ENCODE results near the gene P2RX5. TPM values are rescaled to one million over a fixed set of nuclear protein-coding genes. Genes with fewer than 3 reads are reported as not detected.
"Not testable (repeated sequence)": the region's sequence is repeated elsewhere in the genome, so short reads cannot be mapped to it uniquely, and the experiment has no call there.

The P2RX5 gene
- total RNA-seq, 1 donor from 2014 or later = 0.20 TPM

GRCh38 chr17:3712811-3713463 is 17.0 kb upstream of the P2RX5 start:
- no peak for DNase-seq (ENCODE audit: low read depth in 2 of 2)

GRCh38 chr17:3710951-3711383 is 15.0 kb upstream of the P2RX5 start:
- peak; percentile 37 to 86 for DNase-seq (ENCODE audit: low read depth in 2 of 2)

- no peak for DNase-seq (ENCODE audit: low read depth in 2 of 2)
These were observed 12.4 kb upstream of the P2RX5 start for GRCh38 chr17:3708366-3708765.

GRCh38 chr17:3705718-3705984 is 9.7 kb upstream of the P2RX5 start:
- not testable (repeated sequence) for DNase-seq (ENCODE audit: low read depth in 2 of 2)

GRCh38 chr17:3704931-3705717 is 9.2 kb upstream of the P2RX5 start:
- no peak for DNase-seq (ENCODE audit: low read depth in 2 of 2)

GRCh38 chr17:3702041-3702539 is 6.1 kb upstream of the P2RX5 start:
- not testable (repeated sequence) for DNase-seq (ENCODE audit: low read depth in 2 of 2)

- DNase-seq (ENCODE audit: low read depth in 2 of 2) = no peak
These were observed 4.0 kb upstream of the P2RX5 start for GRCh38 chr17:3699951-3700350.

GRCh38 chr17:3698139-3698538 is 2.2 kb upstream of the P2RX5 start:
- DNase-seq (ENCODE audit: low read depth in 2 of 2) = no peak

- DNase-seq (ENCODE audit: low read depth in 2 of 2) = no peak
These were observed 1.1 kb upstream of the P2RX5 start for GRCh38 chr17:3697103-3697476.

- DNase-seq (ENCODE audit: low read depth in 2 of 2) = no peak
These were observed 729 bp downstream of the P2RX5 start for GRCh38 chr17:3695129-3695722.

- no peak for DNase-seq (ENCODE audit: low read depth in 2 of 2)
These were observed 2.1 kb downstream of the P2RX5 start for GRCh38 chr17:3693829-3694231.

GRCh38 chr17:3693141-3693540 is 2.8 kb downstream of the P2RX5 start:
- no peak for DNase-seq (ENCODE audit: low read depth in 2 of 2)

GRCh38 chr17:3692346-3692745 is 3.6 kb downstream of the P2RX5 start:
- DNase-seq (ENCODE audit: low read depth in 2 of 2) = no peak

- no peak for DNase-seq (ENCODE audit: low read depth in 2 of 2)
These were observed 4.3 kb downstream of the P2RX5 start for GRCh38 chr17:3691617-3692067.

- no peak for DNase-seq (ENCODE audit: low read depth in 2 of 2)
These were observed 5.8 kb downstream of the P2RX5 start for GRCh38 chr17:3690094-3690715.

- no peak for DNase-seq (ENCODE audit: low read depth in 2 of 2)
These were observed 6.5 kb downstream of the P2RX5 start for GRCh38 chr17:3689262-3690093.

- DNase-seq (ENCODE audit: low read depth in 2 of 2) = no peak
These were observed 7.1 kb downstream of the P2RX5 start for GRCh38 chr17:3688852-3689261.

GRCh38 chr17:3688027-3688553 is 7.9 kb downstream of the P2RX5 start:
- DNase-seq (ENCODE audit: low read depth in 2 of 2) = no peak

- DNase-seq (ENCODE audit: low read depth in 2 of 2) = no peak
These were observed 10.8 kb downstream of the P2RX5 start for GRCh38 chr17:3685174-3685573.

- peak; percentile 25 to 49 for DNase-seq (ENCODE audit: low read depth in 2 of 2)
These were observed 12.9 kb downstream of the P2RX5 start for GRCh38 chr17:3683054-3683511.

GRCh38 chr17:3682033-3682432 is 13.9 kb downstream of the P2RX5 start:
- DNase-seq (ENCODE audit: low read depth in 2 of 2) = no peak

Data from lung microvascular endothelial cell (primary cell).